Left cardiac atrium (tissue), 4 donors: ENCODE data around the gene RAB1B. TPM values are rescaled to one million over a fixed set of nuclear protein-coding genes. Genes with fewer than 3 reads are reported as not detected.
A peak's percentile ranks its signal among the peaks of the same experiment; 100 is the strongest.

ENCODE experiments used
- ATAC-seq, 2 donors: fragments of 200-7000 bp; cut with Tn5 transposase; one replicate each; pipeline ENCODE4 v1.9.1; 2020; ENCODE audit warnings: mild to moderate bottlenecking in 2 of 2, moderate library complexity in 2 of 2
- DNase-seq: peaks from one replicate; pipeline ENCODE4 v3.0.0-alpha.2; 2020
- intact Hi-C, 2 donors: fragments of 100-400 bp; cut with DNase I; formaldehyde crosslinking; loops; one replicate each; pipeline versions ENCODE4 v1.14.1 to v1.15.1; 2022 to 2023
- long read RNA-seq: library from polyadenylated mRNA; unstranded; transcript quantifications from one replicate; pipeline ENCODE4 v2.0.0, GENCODE V29; 2021
- total RNA-seq, 2 donors: library from RNA; stranded (reverse); fragmentation: NEBNext Ultra II Directional; extraction: Animal tissue kit (Norgen Biotek cat#: 25700); gene quantifications; one replicate each; pipeline ENCODE4 v1.2.1, GENCODE V29; 2021
- donor health status: DM: no; HTN: yes; CAD: no.
- donor health status: DM: no; HTN: yes; CAD: no; lungs with severe emphysema.
- donor health status: DM: yes; HTN: yes; CAD: no.
- donor health status: Dilated cardiomyopathy.

Gene RAB1B
- total RNA-seq = 100 to 1,000 TPM; 114 to 115 TPM
- long read RNA-seq, transcript RAB1B-201 (6 exons, 2,007 nt) = major isoform, 57 of 67 reads
- long read RNA-seq, partial matches to known transcripts = 2 of 67 reads
- long read RNA-seq, other reads (novel, unspliced or antisense) = 7 of 67 reads

DNA sequence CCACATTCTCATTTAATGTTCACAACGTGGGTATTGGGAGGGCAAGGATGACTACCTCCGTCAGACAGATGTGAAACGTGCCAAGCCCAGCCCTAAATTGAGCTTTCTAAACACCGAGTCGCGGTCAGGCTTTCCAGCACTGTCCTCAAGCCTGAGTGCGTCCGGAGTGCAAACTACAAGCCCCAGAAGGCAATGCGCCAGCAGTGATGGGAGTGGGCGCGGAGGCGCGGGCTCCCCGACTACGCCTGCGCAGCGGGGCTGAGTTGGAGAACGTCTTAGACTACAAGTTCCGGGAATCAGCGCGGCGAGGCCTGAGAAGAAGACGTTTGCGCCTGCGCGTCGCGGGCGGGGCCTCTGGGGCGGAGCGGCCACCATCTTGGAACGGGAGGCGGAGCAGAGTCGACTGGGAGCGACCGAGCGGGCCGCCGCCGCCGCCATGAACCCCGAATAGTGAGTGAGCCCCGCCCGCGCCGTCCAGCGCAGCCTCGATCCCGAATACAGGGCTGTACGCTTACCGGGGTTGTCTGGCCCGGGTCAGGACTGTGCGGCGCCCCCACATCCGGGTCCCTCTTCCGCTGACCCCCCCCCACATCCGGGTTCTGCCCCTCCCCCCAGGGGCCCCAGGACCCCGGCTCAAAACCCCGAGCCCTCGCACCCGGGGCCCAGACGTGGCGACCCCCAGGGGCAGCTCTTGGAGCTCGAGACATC is at the start of gene RAB1B:
Gene RAB1B (plus strand): TSS at position 396 of the 708 bp plus-strand sequence. CDS start 41 bp downstream, at position 437.
- peak; percentile 91 to 92 for ATAC-seq
- intact Hi-C loops = no loop called here
- DNase-seq = peak; percentile 100

DNA sequence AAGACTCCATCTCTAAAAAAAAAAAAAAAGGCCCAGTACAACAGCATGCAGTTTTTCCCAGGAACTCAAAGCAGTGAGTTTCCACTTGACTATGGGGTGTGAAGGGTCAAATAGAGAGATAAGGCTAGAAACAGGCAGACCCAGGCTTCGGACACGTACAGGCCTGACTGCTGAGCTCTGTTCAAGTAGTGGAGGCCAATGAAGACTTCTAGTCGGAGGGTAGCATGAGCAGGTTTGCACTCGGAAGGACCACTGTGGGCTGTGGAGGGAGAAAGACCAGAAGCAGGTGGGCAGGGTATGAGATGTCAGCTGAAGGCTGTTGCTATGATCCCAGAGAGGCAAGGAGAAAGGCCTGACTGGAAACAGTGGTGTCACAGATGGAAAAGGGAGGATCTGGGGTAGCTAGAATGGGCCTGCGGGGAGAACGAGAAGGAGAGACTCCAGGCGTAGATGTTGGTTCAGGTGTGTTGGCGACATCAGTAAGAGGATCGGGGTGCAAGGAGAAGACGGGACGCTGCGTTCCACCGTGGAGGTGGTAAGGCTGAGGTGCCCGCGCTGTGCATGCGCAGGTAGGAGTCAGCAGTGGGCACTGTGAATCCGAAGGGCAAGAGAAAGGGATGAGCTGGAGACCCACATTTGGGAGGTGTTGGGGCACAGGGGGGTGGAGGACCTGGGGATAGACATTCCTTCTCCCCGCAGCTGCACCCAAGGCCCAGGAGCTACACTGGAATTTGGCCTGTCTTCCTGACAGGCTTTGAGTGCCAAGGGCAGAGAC is 49.4 kb upstream of the RAB1B start:
- intact Hi-C loops = no loop called here
- DNase-seq (no peak), ATAC-seq (no peak)

DNA sequence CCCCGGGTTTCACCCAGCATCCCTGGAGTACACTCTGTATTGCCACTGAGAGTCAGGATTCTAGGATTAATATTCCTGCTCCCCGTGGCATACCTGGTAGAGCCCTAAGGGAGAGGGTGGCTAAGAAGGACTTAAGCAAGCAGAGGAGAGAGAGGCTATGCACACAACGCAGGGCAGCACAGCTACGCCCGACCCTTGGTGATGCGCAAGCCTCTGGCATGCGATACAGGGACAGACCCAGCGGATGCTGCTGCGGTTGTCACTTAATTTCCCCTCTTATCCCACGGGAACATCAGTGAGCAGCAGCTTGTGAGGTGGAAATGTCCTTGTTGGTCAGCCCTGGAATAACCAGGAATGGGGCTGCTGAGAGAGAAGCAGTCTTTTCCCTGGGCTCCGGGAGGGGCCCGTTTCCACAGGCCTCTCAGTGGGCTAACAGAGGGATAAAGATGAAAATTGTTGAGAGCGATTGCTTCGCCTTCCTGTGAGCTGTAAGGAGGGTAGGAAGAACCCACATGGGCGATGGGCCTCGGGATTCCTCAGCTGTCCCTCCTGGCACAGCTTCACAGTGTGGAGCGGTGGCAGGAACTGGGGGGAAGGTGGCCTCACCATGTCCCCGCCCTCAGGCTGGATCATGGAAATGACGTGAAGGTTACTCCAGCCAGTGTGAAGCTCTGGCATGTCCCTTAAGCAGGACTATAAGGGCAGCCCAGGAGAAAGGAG is 48.4 kb upstream of the RAB1B start:
- DNase-seq (no peak), ATAC-seq (no peak)
- intact Hi-C loops = loop anchor here in 1 of 2 donors (10.0 kb wide), 1 partner anchor 65 kb away; the partner anchor contains the start of gene YIF1A

DNA sequence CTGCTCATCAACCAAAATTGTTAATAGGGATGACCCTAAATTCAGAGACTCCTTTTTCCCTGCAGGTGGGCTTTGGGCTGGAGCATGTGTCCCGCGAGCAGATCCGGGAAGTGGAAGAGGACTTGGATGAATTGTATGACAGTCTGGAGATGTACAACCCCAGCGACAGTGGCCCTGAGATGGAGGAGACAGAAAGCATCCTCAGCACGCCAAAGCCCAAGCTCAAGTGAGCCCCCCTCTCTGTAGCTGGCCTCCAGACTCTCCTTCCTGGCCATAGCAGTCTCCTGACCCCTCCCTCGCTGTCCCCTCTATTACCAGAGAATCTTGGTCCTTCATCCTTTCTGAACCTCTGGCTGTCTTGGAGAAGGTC is 47.9 kb upstream of the RAB1B start:
- intact Hi-C loops = loop anchor here in 1 of 2 donors (10.0 kb wide), 1 partner anchor 64 kb away; the partner anchor contains the start of gene YIF1A
- ATAC-seq (no peak), DNase-seq (no peak)

DNA sequence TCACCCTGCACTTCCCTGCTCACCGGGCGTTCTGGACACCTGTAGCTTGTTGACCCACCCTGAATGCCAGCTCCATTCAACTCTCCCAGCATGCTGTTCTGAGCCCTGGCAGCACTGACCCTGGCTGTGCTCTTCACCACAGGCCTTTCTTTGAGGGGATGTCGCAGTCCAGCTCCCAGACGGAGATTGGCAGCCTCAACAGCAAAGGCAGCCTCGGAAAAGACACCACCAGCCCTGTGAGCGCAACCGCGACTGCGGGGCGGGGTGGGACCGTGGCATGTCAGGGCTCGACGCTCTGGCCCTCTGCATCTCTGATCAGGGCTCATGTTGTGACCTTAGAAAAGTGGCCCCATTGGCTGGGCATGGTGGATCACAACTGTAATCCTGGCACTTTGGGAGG is 47.4 kb upstream of the RAB1B start:
- no peak for DNase-seq
- ATAC-seq = no peak

DNA sequence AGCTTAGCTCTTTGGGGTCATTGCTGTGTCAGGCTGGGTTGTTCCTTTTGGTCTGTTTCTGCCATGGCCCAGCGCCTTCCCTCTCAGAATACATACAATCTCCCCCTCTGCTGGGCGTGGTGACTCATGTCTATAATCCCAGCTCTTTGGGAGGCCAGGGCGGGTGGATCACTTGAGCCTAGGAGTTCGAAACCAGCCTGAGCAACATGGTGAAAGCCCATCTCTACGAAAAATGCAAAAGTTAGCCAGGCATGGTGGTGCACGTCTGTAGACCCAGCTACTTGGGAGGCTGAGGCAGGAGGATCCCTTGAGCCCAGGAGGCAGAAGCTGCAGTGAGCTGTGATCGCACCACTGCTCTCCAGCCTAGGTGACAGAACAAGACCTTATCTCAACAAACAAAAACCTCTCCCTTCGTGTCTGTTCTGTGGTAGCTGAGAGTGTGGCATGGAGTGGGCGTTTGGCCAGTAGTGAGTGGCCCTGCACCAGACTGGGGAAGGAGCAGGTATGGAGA is 46.7 kb upstream of the RAB1B start:
- ATAC-seq = peak in 1 of 2 donors; percentile 3
- intact Hi-C loops = loop anchor here in 1 of 2 donors (2.0 to 10.0 kb wide), 2 partner anchors 37 to 63 kb away; partner anchors contain the start of gene YIF1A
- no peak for DNase-seq

More for the DNA sequence above, 47.4 kb upstream of the RAB1B start:
- intact Hi-C loops = loop anchor here in 1 of 2 donors (10.0 kb wide), 1 partner anchor 64 kb away; the partner anchor contains the start of gene YIF1A

DNA sequence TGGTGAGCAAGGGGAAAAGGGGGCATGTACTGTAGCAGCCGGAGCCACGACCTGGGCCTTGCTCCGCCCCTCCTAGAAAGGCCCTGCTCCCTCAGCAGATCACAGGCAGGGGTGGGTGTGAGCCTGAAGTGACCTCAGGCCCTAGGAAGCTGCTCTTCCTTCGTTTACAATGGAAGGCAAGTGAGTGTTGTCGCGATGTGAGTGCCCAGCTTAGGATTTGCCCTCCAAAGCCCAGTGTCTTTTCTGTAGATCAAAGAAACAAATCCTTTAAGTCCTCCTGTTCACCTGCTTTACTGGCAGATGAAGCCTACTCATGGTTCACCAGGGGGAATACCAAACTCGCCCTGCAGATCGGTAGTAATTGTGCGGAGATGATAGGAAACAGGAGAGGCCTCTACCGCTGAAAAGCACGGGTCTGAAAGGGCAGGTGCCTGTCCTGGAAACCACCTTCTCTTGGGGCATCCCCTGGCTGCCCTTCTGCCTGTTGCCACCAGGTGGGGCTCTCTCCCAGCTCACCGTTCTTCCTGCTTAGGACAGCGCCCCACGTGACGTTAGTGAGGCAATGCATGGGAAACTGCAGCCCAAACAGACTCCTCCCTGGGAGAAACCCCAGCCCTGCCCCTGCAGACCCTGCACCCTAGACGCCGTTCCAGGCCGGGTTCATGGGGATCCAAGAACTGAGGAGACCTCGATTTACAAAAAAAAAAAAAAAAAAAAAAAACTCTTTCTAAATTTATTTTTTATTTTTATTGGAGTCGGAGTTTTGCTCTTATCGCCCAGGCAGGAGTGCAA is 45.9 kb upstream of the RAB1B start:
- DNase-seq (peak; percentile 91), ATAC-seq (peak; percentile 85 to 93)
- intact Hi-C loops = loop anchor here in 1 of 2 donors (2.0 to 10.0 kb wide), 2 partner anchors 36 to 62 kb away; partner anchors contain the start of gene YIF1A

DNA sequence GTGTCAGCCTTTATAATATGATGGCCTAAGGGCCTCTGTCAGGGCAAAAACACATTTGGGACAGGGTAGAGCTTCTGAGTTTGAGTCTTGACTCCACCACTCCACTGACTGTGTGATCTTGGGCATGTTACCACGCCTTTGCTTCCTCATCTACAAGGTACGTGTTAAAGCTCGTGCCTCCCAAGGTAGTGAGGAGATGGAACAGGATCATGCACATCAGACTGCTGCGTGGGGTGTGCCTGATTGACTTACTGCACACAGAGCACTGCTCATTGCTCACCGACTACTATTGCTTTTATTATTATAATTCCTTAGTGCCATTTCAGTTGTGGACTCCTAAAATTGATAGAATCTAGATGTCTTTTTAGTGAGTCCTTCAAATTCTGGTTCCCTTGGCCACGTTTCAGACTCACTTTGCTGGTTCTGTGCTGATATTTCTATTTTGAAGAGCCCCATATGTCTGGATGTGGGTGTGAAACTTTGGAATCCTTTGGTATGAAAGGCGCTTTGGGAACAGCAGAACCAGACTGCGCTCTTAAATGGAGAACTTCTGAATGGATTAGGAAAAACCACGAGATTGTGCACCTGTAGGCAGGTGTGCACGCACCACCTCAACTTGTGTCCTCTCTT is 44.1 kb upstream of the RAB1B start:
- no peak for ATAC-seq
- no peak for DNase-seq
- intact Hi-C loops = loop anchor here in 1 of 2 donors (10.0 kb wide), 1 partner anchor 60 kb away; the partner anchor contains the start of gene YIF1A

DNA sequence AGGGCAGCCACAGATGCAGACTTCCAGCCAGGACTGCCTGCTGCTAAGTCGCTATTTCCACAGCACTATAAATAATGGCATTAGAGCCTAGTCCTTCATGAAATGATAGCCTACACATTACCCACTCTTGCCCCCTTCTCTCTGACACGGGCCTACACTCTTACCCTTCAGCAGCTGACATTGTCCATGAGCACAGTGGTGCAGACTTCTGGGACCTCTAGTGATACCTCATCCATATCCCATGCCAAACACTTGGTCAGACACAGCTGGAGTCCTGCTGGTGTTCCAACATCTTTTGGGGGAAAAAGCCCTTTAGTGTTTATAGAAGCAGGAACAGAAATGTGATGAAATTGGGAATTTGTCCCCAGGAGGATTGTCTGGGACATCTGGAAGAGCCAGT is 43.4 kb upstream of the RAB1B start:
- intact Hi-C loops = loop anchor here in 1 of 2 donors (10.0 kb wide), 1 partner anchor 60 kb away; the partner anchor contains the start of gene YIF1A
- ATAC-seq = peak in 1 of 2 donors; percentile 27
- DNase-seq = no peak

DNA sequence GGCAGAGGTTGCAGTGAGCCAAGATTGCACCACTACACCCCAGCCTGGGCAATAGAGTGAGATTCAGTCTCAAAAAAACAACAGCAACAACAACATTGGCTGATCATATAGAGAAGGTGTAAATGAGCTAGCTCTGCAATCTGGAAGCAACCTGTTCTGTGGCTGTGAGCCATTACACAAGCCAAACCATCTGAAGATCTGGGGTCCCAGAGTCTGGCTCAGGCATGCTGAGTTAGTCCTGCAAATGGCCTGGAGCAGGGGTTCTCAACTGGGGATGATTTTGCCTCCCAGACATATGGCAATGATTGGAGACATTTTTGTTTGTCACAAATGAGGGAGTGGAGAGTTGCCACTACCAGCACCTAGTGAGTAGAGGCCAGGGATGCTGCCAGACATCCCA is 42.3 kb upstream of the RAB1B start:
- intact Hi-C loops = loop anchor here in 1 of 2 donors (10.0 kb wide), 1 partner anchor 59 kb away; the partner anchor contains the start of gene YIF1A
- ATAC-seq (no peak), DNase-seq (no peak)

DNA sequence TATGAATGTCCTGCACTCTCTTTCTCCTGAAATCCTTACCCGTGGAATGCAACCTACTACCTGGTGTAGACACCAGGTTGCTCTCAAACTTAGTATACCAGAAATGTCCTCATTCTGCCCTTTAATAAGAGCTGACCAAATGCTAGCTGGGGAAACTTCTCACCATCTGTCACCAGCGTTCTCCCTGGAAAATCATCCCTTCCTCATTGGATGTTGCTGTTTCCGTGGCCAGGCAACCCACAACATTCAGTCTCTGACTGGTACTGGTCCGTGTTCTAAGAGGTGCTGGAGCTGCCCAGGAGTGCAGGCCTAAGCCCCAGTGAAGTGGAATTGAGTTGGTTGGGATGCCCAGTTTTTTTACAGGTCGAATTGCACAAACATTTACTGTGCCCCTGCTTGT is 40.7 kb upstream of the RAB1B start:
- DNase-seq (no peak), ATAC-seq (no peak)
- intact Hi-C loops = loop anchor here in 1 of 2 donors (10.0 kb wide), 1 partner anchor 57 kb away; the partner anchor contains the start of gene YIF1A

DNA sequence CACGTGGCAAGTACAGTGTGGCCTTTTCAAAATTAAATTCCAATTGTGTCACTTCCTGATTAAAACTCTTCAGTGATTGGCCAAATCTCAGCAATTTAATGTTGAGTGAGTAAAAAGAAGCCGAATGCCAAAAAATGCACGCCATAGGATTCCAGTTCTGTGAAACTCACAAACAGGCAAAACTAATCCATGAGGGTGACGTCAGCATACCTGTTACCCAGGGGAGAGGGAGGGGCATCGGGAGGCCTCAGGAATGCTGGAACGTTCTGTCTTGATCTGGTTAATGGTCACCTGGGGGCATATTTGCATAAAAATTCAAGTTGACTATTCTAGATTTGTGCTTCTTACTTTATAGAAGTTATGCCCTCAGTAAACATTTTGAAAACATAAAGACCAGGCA is 39.9 kb upstream of the RAB1B start:
- ATAC-seq (no peak), DNase-seq (no peak)
- intact Hi-C loops = loop anchor here in 1 of 2 donors (10.0 kb wide), 1 partner anchor 56 kb away; the partner anchor contains the start of gene YIF1A

DNA sequence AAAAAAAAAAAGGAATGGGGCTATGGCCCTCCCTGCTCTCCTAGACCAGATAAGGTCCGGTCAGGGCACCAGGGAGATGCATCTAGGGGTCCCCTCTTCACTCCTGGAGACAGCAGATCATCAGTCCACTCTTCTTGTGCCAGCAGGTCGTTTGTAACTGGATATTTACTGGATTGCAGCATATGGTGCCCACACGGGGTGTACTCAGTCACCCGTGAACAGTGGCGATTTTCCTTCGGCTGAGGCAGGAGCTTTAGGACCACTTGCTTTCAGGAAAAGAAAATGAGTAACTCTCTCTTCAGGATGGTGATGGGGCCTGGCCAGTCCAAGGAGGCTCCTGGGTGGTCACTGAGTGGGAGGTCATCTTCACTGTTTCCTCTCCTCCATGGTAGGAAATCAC is 38.3 kb upstream of the RAB1B start:
- no peak for DNase-seq
- ATAC-seq = no peak
- intact Hi-C loops = no loop called here

DNA sequence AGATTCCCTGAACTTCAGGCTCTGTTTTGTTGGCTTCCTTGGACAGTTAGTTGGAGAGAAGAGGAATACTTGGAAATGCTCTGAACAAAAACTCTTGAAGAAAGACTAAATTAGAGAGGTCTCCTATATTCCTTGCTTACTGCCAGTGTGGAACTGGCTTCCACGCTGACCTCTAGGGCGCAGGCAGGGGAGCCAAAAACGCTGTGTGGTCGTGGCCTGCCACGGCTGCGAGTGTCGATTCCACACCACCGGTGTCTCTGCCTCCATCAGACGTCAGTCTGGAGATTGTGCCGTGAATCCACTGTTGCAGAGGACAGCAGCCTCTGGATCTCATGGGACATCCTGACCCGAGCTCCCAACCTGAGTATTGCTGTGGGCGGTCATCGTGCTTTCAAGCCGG is 37.5 kb upstream of the RAB1B start:
- DNase-seq = no peak
- intact Hi-C loops = no loop called here

DNA sequence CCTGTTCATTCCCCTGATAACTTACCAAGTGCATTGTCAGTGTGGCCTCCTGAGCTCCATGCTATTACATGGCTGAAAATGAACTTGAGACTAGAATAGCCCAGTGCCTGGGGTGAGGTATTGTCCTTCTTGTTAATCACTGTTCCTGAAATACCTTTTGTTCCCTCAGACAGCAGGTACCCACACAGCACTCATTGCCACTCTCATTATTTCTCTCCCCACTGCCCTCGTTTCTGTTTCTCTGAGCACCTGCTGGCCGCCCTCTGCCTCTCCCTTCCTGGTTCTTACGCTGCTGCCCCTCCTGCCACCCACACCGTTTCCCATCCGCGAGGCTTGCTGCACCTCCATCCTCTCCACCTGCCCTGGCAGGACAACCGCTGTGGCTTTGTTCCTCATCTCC is 36.9 kb upstream of the RAB1B start:
- no peak for DNase-seq
- intact Hi-C loops = no loop called here
- ATAC-seq = no peak

More for the DNA sequence above, 37.5 kb upstream of the RAB1B start:
- ATAC-seq = no peak

DNA sequence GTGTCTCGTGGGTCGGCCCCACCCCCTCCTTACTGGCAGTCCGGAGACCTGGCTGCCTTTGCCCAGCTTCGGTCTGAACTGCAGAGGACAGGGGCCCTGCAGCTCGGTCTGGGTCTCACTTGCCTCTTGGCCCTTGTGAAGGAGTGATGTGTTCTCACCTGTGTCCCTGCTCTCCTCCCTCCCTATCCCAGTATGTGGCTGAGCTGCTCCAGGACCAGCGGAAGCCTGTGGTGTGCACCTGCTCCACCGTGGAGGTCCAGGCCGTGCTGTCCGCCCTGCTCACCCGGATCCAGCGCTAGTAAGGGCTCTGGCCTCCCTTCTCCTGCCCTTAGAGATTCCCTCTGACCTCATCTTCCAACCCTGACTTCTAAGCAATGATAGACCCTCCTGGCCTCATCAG is 35.7 kb upstream of the RAB1B start:
- no peak for ATAC-seq
- intact Hi-C loops = no loop called here
- DNase-seq = no peak

DNA sequence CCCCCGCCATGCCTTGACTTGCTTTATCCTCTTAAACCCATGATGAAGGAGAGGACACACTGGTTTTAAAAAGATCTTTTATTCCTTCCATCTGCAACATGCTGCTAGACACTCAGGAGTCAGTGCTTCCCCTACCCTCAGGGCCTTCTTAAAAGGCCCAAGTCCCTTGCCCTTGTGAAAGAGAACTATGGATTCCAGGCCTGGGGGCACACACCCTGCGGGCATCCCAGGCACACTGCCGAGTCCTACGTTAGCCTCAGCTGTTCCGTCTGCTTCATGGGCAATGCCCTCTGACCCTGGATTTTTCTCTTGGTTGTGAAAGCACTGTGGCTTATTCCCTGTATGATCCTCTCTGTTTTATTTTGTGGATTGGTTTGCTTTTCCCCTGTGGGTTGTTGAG is 35.1 kb upstream of the RAB1B start:
- intact Hi-C loops = no loop called here
- ATAC-seq (no peak), DNase-seq (no peak)
